Measurements from ENCODE around the gene ACSS3.

ACSS3 gene

GRCh38 chr12:81125691-81126090 is 47.8 kb downstream of the ACSS3 start:
- no peak overlapping the region for H3K4me3 ChIP-seq (ENCODE audit: low read length)
- TF ChIP-seq ZNF274 (IDR thresholded peaks at IDR 0.05; ENCODE audit: low read depth, low read length): no peak

- TF ChIP-seq ZNF274 (IDR thresholded peaks at IDR 0.05; ENCODE audit: low read depth, low read length): no peak
Measured at GRCh38 chr12:81128930-81129554, 51.2 kb downstream of the ACSS3 start.

GRCh38 chr12:81136519-81136918 is 58.6 kb downstream of the ACSS3 start:
- H3K4me3 ChIP-seq (ENCODE audit: low read length): no peak overlapping the region
- TF ChIP-seq ZNF274 (IDR thresholded peaks at IDR 0.05; ENCODE audit: low read depth, low read length): no peak

More at GRCh38 chr12:81128930-81129554, 51.2 kb downstream of the ACSS3 start:
- H3K4me3 ChIP-seq (ENCODE audit: low read length): no peak overlapping the region

- TF ChIP-seq ZNF274 (IDR thresholded peaks at IDR 0.05; ENCODE audit: low read depth, low read length): no peak
- H3K4me3 ChIP-seq (ENCODE audit: low read length): no peak overlapping the region
Measured at GRCh38 chr12:81137801-81138200, 59.9 kb downstream of the ACSS3 start.

- TF ChIP-seq ZNF274 (IDR thresholded peaks at IDR 0.05; ENCODE audit: low read depth, low read length): no peak
- no peak overlapping the region for H3K4me3 ChIP-seq (ENCODE audit: low read length)
Measured at GRCh38 chr12:81141217-81141616, 63.3 kb downstream of the ACSS3 start.

GRCh38 chr12:81143057-81143456 is 65.2 kb downstream of the ACSS3 start:
- no peak overlapping the region for H3K4me3 ChIP-seq (ENCODE audit: low read length)
- TF ChIP-seq ZNF274 (IDR thresholded peaks at IDR 0.05; ENCODE audit: low read depth, low read length): no peak

- no peak overlapping the region for H3K4me3 ChIP-seq (ENCODE audit: low read length)
- no peak for TF ChIP-seq ZNF274 (IDR thresholded peaks at IDR 0.05; ENCODE audit: low read depth, low read length)
Measured at GRCh38 chr12:81146228-81147225, 68.6 kb downstream of the ACSS3 start.

- H3K4me3 ChIP-seq (ENCODE audit: low read length): no peak overlapping the region
- TF ChIP-seq ZNF274 (IDR thresholded peaks at IDR 0.05; ENCODE audit: low read depth, low read length): no peak
Measured at GRCh38 chr12:81147292-81147919, 69.5 kb downstream of the ACSS3 start.

- H3K4me3 ChIP-seq (ENCODE audit: low read length): no peak overlapping the region
- TF ChIP-seq ZNF274 (IDR thresholded peaks at IDR 0.05; ENCODE audit: low read depth, low read length): no peak
Measured at GRCh38 chr12:81150382-81150781, 72.5 kb downstream of the ACSS3 start.

GRCh38 chr12:81159856-81160255 is 82.0 kb downstream of the ACSS3 start:
- H3K4me3 ChIP-seq (ENCODE audit: low read length): no peak overlapping the region
- TF ChIP-seq ZNF274 (IDR thresholded peaks at IDR 0.05; ENCODE audit: low read depth, low read length): no peak

GRCh38 chr12:81161680-81162079 is 83.8 kb downstream of the ACSS3 start:
- H3K4me3 ChIP-seq (ENCODE audit: low read length): no peak overlapping the region
- TF ChIP-seq ZNF274 (IDR thresholded peaks at IDR 0.05; ENCODE audit: low read depth, low read length): no peak

GRCh38 chr12:81162391-81163136 is 84.7 kb downstream of the ACSS3 start:
- H3K4me3 ChIP-seq (ENCODE audit: low read length): no peak overlapping the region
- no peak for TF ChIP-seq ZNF274 (IDR thresholded peaks at IDR 0.05; ENCODE audit: low read depth, low read length)

GRCh38 chr12:81164827-81165226 is 86.9 kb downstream of the ACSS3 start:
- no peak overlapping the region for H3K4me3 ChIP-seq (ENCODE audit: low read length)

GRCh38 chr12:81166790-81167189 is 88.9 kb downstream of the ACSS3 start:
- no peak overlapping the region for H3K4me3 ChIP-seq (ENCODE audit: low read length)
- no peak for TF ChIP-seq ZNF274 (IDR thresholded peaks at IDR 0.05; ENCODE audit: low read depth, low read length)

More at GRCh38 chr12:81164827-81165226, 86.9 kb downstream of the ACSS3 start:
- no peak for TF ChIP-seq ZNF274 (IDR thresholded peaks at IDR 0.05; ENCODE audit: low read depth, low read length)
